HL-60 (cell line): ENCODE measurements around the gene CACNA1C.

Source experiments
- DNase-seq, 2 experiments: peaks; one replicate each; pipeline ENCODE4 v3.0.0-alpha.2; 2010 to 2020; ENCODE audit warnings: low read depth in 1 of 2, low spot score in 1 of 2
- H3K27ac ChIP-seq: fragments of 250-450 bp; sonication (Bioruptor Pico); replicated peaks from 2 replicates; pipeline ENCODE4 v1.5.1; 2020; ENCODE audit warnings: mild to moderate bottlenecking, moderate library complexity
- H3K27me3 ChIP-seq: fragments of 250-450 bp; sonication (Bioruptor Pico); 2 replicates; pipeline ENCODE4 v1.5.1; 2021; ENCODE audit warnings: mild to moderate bottlenecking, moderate library complexity; ENCODE audit not compliant: insufficient read depth, poor library complexity, severe bottlenecking
- H3K4me3 ChIP-seq: replicated peaks from 2 replicates; pipeline ENCODE4 v1.5.1; 2011; ENCODE audit warnings: mild to moderate bottlenecking, control low read depth, low read length; ENCODE audit not compliant: insufficient read depth
- GABPA ChIP-seq: IDR thresholded peaks from 2 replicates; pipeline ENCODE4 v1.6.1; 2012; ENCODE audit warnings: low read depth
- POLR2AphosphoS5 ChIP-seq: IDR thresholded peaks from 2 replicates; pipeline ENCODE4 v1.6.1; 2012; ENCODE audit warnings: low read depth
- SPI1 ChIP-seq: IDR thresholded peaks from 2 replicates; pipeline ENCODE4 v1.6.1; 2012; ENCODE audit warnings: low read depth, mild to moderate bottlenecking, borderline replicate concordance
- TF ChIP-seq, protein P1 (sequence below): IDR thresholded peaks from 2 replicates; pipeline ENCODE4 v1.6.1; 2012; ENCODE audit warnings: low read depth; ENCODE audit not compliant: insufficient replicate concordance
- TF ChIP-seq, protein P2 (sequence below): IDR thresholded peaks from one replicate; pipeline ENCODE4 v1.5.1; 2011; ENCODE audit warnings: low read length, control low read depth, inconsistent platforms; ENCODE audit not compliant: insufficient read depth

Gene CACNA1C

DNA sequence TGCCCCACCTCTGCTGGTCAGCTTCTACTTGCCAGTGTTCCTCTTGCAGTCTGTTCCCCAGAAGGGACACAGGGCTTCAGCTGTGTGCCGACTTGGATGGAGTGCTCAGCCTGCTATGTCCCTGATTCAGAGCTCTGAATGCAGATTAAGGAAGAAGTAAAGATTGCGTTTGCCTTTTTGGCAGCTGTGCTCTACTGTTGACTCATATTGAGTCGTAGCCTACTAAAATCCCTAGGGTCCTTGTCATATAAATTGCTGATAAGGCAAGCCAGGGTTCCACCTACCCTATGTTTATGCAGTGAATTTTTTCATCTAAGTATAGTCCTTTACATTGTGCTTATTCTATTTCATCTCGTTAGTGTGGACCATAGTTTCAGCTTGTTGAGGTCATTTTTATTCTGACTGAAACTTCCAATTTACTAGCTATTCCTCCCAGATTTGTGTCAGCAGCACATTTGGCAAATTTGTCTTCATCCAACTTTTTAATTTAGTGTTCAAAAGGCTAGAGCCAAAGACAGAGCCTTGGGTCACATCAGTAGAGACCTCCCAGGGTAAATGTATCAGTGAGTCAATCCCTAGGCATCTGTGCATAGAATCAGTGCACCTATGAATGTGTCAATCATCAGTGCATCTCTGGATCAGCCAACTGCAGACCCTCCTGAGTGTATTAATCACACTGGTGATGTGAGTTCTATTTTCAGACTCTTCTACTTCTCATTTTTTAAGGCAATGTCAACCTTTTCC lies 31.9 kb downstream of the CACNA1C start:
- no peak for TF ChIP-seq GABPA
- TF ChIP-seq, protein P1, sequence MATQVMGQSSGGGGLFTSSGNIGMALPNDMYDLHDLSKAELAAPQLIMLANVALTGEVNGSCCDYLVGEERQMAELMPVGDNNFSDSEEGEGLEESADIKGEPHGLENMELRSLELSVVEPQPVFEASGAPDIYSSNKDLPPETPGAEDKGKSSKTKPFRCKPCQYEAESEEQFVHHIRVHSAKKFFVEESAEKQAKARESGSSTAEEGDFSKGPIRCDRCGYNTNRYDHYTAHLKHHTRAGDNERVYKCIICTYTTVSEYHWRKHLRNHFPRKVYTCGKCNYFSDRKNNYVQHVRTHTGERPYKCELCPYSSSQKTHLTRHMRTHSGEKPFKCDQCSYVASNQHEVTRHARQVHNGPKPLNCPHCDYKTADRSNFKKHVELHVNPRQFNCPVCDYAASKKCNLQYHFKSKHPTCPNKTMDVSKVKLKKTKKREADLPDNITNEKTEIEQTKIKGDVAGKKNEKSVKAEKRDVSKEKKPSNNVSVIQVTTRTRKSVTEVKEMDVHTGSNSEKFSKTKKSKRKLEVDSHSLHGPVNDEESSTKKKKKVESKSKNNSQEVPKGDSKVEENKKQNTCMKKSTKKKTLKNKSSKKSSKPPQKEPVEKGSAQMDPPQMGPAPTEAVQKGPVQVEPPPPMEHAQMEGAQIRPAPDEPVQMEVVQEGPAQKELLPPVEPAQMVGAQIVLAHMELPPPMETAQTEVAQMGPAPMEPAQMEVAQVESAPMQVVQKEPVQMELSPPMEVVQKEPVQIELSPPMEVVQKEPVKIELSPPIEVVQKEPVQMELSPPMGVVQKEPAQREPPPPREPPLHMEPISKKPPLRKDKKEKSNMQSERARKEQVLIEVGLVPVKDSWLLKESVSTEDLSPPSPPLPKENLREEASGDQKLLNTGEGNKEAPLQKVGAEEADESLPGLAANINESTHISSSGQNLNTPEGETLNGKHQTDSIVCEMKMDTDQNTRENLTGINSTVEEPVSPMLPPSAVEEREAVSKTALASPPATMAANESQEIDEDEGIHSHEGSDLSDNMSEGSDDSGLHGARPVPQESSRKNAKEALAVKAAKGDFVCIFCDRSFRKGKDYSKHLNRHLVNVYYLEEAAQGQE, result no peak
- TF ChIP-seq, protein P2, sequence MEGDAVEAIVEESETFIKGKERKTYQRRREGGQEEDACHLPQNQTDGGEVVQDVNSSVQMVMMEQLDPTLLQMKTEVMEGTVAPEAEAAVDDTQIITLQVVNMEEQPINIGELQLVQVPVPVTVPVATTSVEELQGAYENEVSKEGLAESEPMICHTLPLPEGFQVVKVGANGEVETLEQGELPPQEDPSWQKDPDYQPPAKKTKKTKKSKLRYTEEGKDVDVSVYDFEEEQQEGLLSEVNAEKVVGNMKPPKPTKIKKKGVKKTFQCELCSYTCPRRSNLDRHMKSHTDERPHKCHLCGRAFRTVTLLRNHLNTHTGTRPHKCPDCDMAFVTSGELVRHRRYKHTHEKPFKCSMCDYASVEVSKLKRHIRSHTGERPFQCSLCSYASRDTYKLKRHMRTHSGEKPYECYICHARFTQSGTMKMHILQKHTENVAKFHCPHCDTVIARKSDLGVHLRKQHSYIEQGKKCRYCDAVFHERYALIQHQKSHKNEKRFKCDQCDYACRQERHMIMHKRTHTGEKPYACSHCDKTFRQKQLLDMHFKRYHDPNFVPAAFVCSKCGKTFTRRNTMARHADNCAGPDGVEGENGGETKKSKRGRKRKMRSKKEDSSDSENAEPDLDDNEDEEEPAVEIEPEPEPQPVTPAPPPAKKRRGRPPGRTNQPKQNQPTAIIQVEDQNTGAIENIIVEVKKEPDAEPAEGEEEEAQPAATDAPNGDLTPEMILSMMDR, result no peak
- no peak for TF ChIP-seq POLR2AphosphoS5
- no peak overlapping the region for H3K27ac ChIP-seq
- H3K27me3 ChIP-seq, result no peaks in the 10 kb centered on the region
- no peak for DNase-seq
- no peak overlapping the region for H3K4me3 ChIP-seq

DNA sequence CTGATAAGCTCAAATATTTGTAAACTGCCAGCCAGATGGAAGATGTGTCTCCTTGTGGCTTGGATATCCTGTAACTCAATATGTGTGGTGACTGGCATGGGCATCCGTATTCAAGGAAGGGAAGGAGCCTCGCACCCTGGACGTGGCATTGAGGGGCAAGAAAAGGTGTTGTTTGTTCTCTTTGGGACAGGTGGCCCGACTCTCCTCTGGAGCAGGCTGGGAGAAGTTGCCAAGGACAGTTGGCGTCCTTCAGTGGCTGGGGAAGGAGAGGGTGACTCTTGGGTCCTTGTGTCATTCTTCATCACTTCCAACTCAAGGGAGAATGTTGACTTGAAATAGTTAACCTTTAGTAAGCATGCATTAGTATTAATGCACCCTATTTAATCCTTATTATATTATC lies 39.6 kb downstream of the CACNA1C start:
- TF ChIP-seq, protein P1, result no peak
- TF ChIP-seq SPI1, result no peak
- no peak for TF ChIP-seq GABPA
- no peak for TF ChIP-seq POLR2AphosphoS5
- TF ChIP-seq, protein P2, result no peak
- Histone ChIP-seq H3K27ac (no peak overlapping the region), H3K27me3 (no peaks in the 10 kb centered on the region)

DNA sequence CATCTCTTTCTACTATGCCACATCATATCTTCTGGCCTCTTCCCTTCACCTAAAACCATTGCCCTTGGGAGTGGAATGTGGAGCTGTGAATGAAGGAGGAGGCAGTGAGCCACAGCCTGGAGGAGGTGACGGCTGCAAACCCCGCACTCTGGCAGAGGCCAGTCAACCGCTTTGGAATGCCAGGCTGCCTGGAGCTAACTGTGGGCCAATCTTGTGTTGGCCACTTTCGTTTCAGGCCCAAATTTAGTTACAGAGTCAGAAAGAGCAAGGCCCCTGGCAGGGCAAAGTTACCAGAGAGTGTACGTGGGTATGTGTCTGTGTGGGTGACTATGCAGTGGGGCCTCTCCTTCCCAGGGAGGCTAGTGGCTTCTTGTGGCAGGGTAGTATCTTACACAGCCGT lies 40.1 kb downstream of the CACNA1C start:
- Histone ChIP-seq H3K27me3 (no peaks in the 10 kb centered on the region), H3K4me3 (no peak overlapping the region), H3K27ac (no peak overlapping the region)
- TF ChIP-seq, protein P2, result no peak
- TF ChIP-seq POLR2AphosphoS5 (no peak), GABPA (no peak), SPI1 (no peak)
- TF ChIP-seq, protein P1, result no peak
- DNase-seq, result no peak

More for the DNA sequence above, 39.6 kb downstream of the CACNA1C start:
- H3K4me3 ChIP-seq, result no peak overlapping the region
- DNase-seq, result no peak
